Loucy (cell line): ENCODE results near the gene PTPMT1.

ENCODE experiments used
- CTCF ChIP-seq: fragments of 200-600 bp; sonication (generic); conservative IDR thresholded peaks from 2 replicates; pipeline ENCODE4 v1.5.1; 2014; ENCODE audit warnings: mild to moderate bottlenecking, antibody characterized with exemption, low read length
- EZH2phosphoT487 ChIP-seq: fragments of 200-600 bp; IDR thresholded peaks from 2 replicates; pipeline ENCODE4 v1.6.1; 2018; ENCODE audit warnings: antibody characterized with exemption, mild to moderate bottlenecking, moderate library complexity, borderline replicate concordance

GRCh38 chr11:47552056-47552565 is 13.3 kb upstream of the PTPMT1 start:
- no peak for TF ChIP-seq CTCF
- no peak for TF ChIP-seq EZH2phosphoT487
